Measurements from ENCODE around the gene TYROBP. TPM values are rescaled to one million over a fixed set of nuclear protein-coding genes. Genes with fewer than 3 reads are reported as not detected.

The TYROBP gene
- polyA plus RNA-seq, 3 donors: 23.7 to 207 (median 194) TPM

- WGBS, 3 donors: 13 to 34% (median 18%) methylated on average over 54 to 55 of the region's 55 CpGs
- no peak overlapping the region for H3K27ac ChIP-seq (ENCODE audit: low read depth, low read length)
Observed at GRCh38 chr19:35860818-35861639, 47.1 kb downstream of the TYROBP start.

GRCh38 chr19:35860436-35860817 lies 47.7 kb downstream of the TYROBP start:
- WGBS, 3 donors: 23 to 27% (median 24%) methylated on average over 23 to 24 of the region's 24 CpGs

DNA sequence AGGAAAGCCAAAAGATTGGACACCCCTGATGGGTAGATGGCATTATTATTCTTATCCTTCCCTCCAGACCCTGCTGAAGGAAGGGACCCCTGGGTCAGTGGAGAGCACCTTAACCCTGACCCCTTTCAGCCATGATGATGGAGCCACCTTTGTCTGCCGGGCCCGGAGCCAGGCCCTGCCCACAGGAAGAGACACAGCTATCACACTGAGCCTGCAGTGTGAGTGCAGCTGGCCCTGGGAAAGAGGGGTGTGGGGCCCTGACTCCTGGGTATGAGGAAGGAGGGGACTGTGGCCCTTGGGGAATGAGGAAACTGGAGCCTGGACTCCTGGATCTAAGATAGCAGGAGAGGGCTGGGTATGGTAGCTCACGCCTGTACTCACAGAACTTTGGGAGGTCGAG lies 48.7 kb downstream of the TYROBP start:
- WGBS, 3 donors: 24 to 71% (median 67%) methylated on average over 4 of the region's 4 CpGs
- no peak overlapping the region for H3K27ac ChIP-seq (ENCODE audit: low read depth, low read length)

More at GRCh38 chr19:35860436-35860817, 47.7 kb downstream of the TYROBP start:
- H3K27ac ChIP-seq (ENCODE audit: low read depth, low read length): no peak overlapping the region

GRCh38 chr19:35858311-35858710 lies 49.8 kb downstream of the TYROBP start:
- H3K27ac ChIP-seq (ENCODE audit: low read depth, low read length): no peak overlapping the region
- 56 to 82% (median 79%) methylated on average over 6 of the region's 6 CpGs for WGBS, 3 donors

DNA sequence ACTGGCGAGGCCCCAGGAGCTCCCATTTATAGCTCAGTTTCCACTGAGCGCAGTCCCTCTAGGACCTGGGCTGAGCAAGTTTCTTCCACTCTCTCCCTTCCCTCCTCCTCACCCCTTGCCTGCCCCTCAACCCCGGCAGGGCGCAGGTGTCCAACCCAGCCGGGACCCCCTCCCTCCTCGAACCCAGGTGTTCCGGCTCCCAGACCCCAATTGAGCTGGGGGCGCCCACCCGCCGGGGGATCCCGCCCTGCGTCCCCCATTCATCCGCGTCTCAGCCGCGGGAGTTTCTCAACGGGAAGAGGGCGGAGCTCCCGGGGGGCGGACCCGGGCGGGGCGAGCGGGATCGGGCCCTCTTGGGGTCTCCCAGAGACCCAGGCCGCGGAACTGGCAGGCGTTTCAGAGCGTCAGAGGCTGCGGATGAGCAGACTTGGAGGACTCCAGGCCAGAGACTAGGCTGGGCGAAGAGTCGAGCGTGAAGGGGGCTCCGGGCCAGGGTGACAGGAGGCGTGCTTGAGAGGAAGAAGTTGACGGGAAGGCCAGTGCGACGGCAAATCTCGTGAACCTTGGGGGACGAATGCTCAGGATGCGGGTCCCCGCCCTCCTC lies 51.4 kb downstream of the TYROBP start, which contains the start of gene KIRREL2:
Gene KIRREL2, plus strand, starts transcription at position 366 of the 604 bp plus-strand sequence. Its CDS starts 209 bp downstream, at position 575.
- WGBS, 3 donors: 1 to 2% (median 1%) methylated on average over 38 to 42 of the region's 42 CpGs
- H3K27ac ChIP-seq (ENCODE audit: low read depth, low read length): no peak within 1 kb of the TSS

Other genes starting within 250 kb of the TYROBP start
- gene UPK1A, start 241.8 kb downstream of the TYROBP start, polyA plus RNA-seq: under 1 TPM in 2 of 3 donors, not detected in 1; 0.05 to 0.07 TPM
- under 1 TPM in 2 of 3 donors, not detected in 1; 0.07 to 0.12 TPM for gene ZBTB32, start 203.7 kb downstream of the TYROBP start, polyA plus RNA-seq
- 10 to 100 TPM; 21.1 to 34.3 (median 29.4) TPM for gene KMT2B, start 190.3 kb downstream of the TYROBP start, polyA plus RNA-seq
- gene IGFLR1, start 165.8 kb downstream of the TYROBP start, polyA plus RNA-seq: 10 to 100 TPM; 17.4 to 30.4 (median 19.8) TPM
- 10 to 100 TPM; 13.2 to 30.3 (median 28.8) TPM for gene U2AF1L4, start 162.9 kb downstream of the TYROBP start, polyA plus RNA-seq
- 10 to 100 TPM; 37.2 to 57.2 (median 49.9) TPM for gene PSENEN, start 162.6 kb downstream of the TYROBP start, polyA plus RNA-seq
- 10 to 100 TPM in 2 of 3 donors, 1 to 10 TPM in 1; 8.9 to 20.9 (median 15.3) TPM for gene LIN37, start 159.7 kb downstream of the TYROBP start, polyA plus RNA-seq
- gene HSPB6, start 151.3 kb downstream of the TYROBP start, polyA plus RNA-seq: 100 to 1,000 TPM in 2 of 3 donors, 10 to 100 TPM in 1; 63.3 to 608 (median 552) TPM
- 10 to 100 TPM in 1 of 3 donors, 1 to 10 TPM in 2; 5.4 to 10.6 (median 6.9) TPM for gene PROSER3, start 150.1 kb downstream of the TYROBP start, polyA plus RNA-seq
- gene ARHGAP33, start 132.7 kb downstream of the TYROBP start, polyA plus RNA-seq: 1 to 10 TPM; 6.0 to 9.4 (median 6.3) TPM
- gene PRODH2, start 95.5 kb downstream of the TYROBP start, polyA plus RNA-seq: 1 to 10 TPM in 1 of 3 donors, not detected in 2; 2.2 TPM
- 10 to 100 TPM in 1 of 3 donors, under 1 TPM in 1, not detected in 1; 0.42 to 13.6 TPM for gene NPHS1, start 55.8 kb downstream of the TYROBP start, polyA plus RNA-seq
- 10 to 100 TPM in 1 of 3 donors, under 1 TPM in 1, not detected in 1; 0.22 to 48.3 TPM for gene KIRREL2, start 51.4 kb downstream of the TYROBP start, polyA plus RNA-seq
- gene APLP1, start 39.7 kb downstream of the TYROBP start, polyA plus RNA-seq: 10 to 100 TPM in 1 of 3 donors, 1 to 10 TPM in 2; 3.0 to 33.6 (median 6.4) TPM
- 10 to 100 TPM in 2 of 3 donors, 1 to 10 TPM in 1; 3.7 to 13.0 (median 10.5) TPM for gene NFKBID, start 7.8 kb downstream of the TYROBP start, polyA plus RNA-seq
- 10 to 100 TPM in 1 of 3 donors, 1 to 10 TPM in 2; 4.1 to 21.1 (median 6.6) TPM for gene HCST, start 5.8 kb downstream of the TYROBP start, polyA plus RNA-seq
- 1 to 10 TPM; 5.8 to 6.7 (median 6.0) TPM for gene LRFN3, start 28.1 kb upstream of the TYROBP start, polyA plus RNA-seq
- gene SDHAF1, start 86.9 kb upstream of the TYROBP start, polyA plus RNA-seq: 10 to 100 TPM; 14.9 to 26.9 (median 18.6) TPM
- 1 to 10 TPM in 1 of 3 donors, under 1 TPM in 2; 0.22 to 4.0 (median 0.62) TPM for gene SYNE4, start 100.5 kb upstream of the TYROBP start, polyA plus RNA-seq
- gene ALKBH6, start 105.9 kb upstream of the TYROBP start, polyA plus RNA-seq: 10 to 100 TPM in 1 of 3 donors, 1 to 10 TPM in 2; 7.9 to 17.1 (median 9.8) TPM
- 1 to 10 TPM; 1.2 to 8.8 (median 2.6) TPM for gene CLIP3, start 124.6 kb upstream of the TYROBP start, polyA plus RNA-seq
- gene THAP8, start 146.0 kb upstream of the TYROBP start, polyA plus RNA-seq: 1 to 10 TPM; 3.5 to 7.1 (median 5.2) TPM
- under 1 TPM; 0.20 to 0.79 (median 0.25) TPM for gene WDR62, start 146.6 kb upstream of the TYROBP start, polyA plus RNA-seq
- not detected for gene OVOL3, start 202.8 kb upstream of the TYROBP start, polyA plus RNA-seq
- 100 to 1,000 TPM in 1 of 3 donors, 10 to 100 TPM in 2; 48.8 to 103 (median 51.8) TPM for gene POLR2I, start 206.6 kb upstream of the TYROBP start, polyA plus RNA-seq
- 100 to 1,000 TPM in 2 of 3 donors, 10 to 100 TPM in 1; 63.0 to 153 (median 149) TPM for gene TBCB, start 207.2 kb upstream of the TYROBP start, polyA plus RNA-seq
- 100 to 1,000 TPM; 236 to 719 (median 679) TPM for gene CAPNS1, start 231.8 kb upstream of the TYROBP start, polyA plus RNA-seq
- 100 to 1,000 TPM in 2 of 3 donors, 10 to 100 TPM in 1; 25.9 to 132 (median 119) TPM for gene COX7A1, start 244.2 kb upstream of the TYROBP start, polyA plus RNA-seq